PC-3 (cell line): ENCODE measurements around the gene PAX2. TPM values are rescaled to one million over a fixed set of nuclear protein-coding genes. Genes with fewer than 3 reads are reported as not detected.
A peak's percentile ranks its signal among the peaks of the same experiment; 100 is the strongest.

Experiments
- ATAC-seq: fragments of 200-7000 bp; cut with Tn5 transposase; 2 replicates; pipeline ENCODE4 v1.9.1; 2020; ENCODE audit warnings: mild to moderate bottlenecking, moderate library complexity
- BruUV-seq: library from RNA; stranded (reverse); fragments of 400-500 nt; replicated peaks from 2 replicates; lab custom pipeline; 2021; lab: Mats Ljungman, UMichigan
- CTCF ChIA-PET: fragments of 300-600 bp; sonication (Branson Sonifier 250); formaldehyde crosslinking; loops from one replicate; lab custom pipeline; 2022; ENCODE audit warnings: antibody characterized with exemption; lab: Charles Lee
- POLR2A ChIA-PET: fragments of 300-600 bp; sonication (Branson Sonifier 250); formaldehyde crosslinking; loops from one replicate; lab custom pipeline; 2022; ENCODE audit warnings: antibody characterized with exemption; ENCODE audit not compliant: unreplicated experiment; lab: Charles Lee
- DNase-seq: peaks from one replicate; pipeline ENCODE4 v3.0.0-alpha.2; 2015
- H2AFZ ChIP-seq: fragments of 300-600 bp; sonication (generic); 2 replicates; pipeline ENCODE4 v1.6.0; 2016; ENCODE audit warnings: antibody characterized with exemption, low read length
- H3F3A ChIP-seq: fragments of 300-600 bp; sonication (generic); one replicate; pipeline ENCODE4 v1.6.0; 2017; ENCODE audit warnings: antibody characterized with exemption, low read length, control low read depth, mild to moderate bottlenecking; ENCODE audit not compliant: unreplicated experiment
- H3K27ac ChIP-seq: fragments of 300-600 bp; sonication (generic); 2 replicates; pipeline ENCODE4 v1.5.1; 2016; ENCODE audit warnings: mild to moderate bottlenecking, low read length
- H3K27me3 ChIP-seq: fragments of 300-600 bp; sonication (generic); 2 replicates; pipeline ENCODE4 v1.6.1; 2016; ENCODE audit warnings: low read length, mixed read lengths
- H3K36me3 ChIP-seq: fragments of 300-600 bp; sonication (generic); 2 replicates; pipeline ENCODE4 v1.6.1; 2016; ENCODE audit warnings: low read depth, mixed run types, low read length, mixed read lengths
- H3K4me1 ChIP-seq: fragments of 300-600 bp; sonication (generic); 2 replicates; pipeline ENCODE4 v1.5.1; 2016; ENCODE audit warnings: low read length; ENCODE audit not compliant: insufficient read depth
- H3K4me2 ChIP-seq: fragments of 300-600 bp; sonication (generic); 2 replicates; pipeline ENCODE4 v1.6.0; 2016; ENCODE audit warnings: low read length
- H3K4me3 ChIP-seq: fragments of 300-600 bp; sonication (generic); 2 replicates; pipeline ENCODE4 v1.5.1; 2016; ENCODE audit warnings: mild to moderate bottlenecking, low read length, mixed read lengths
- H3K79me2 ChIP-seq: fragments of 300-600 bp; sonication (generic); 2 replicates; pipeline ENCODE4 v1.6.1; 2017; ENCODE audit warnings: low read length, mixed read lengths
- H3K9ac ChIP-seq: fragments of 300-600 bp; sonication (generic); 2 replicates; pipeline ENCODE4 v1.6.0; 2016; ENCODE audit warnings: mild to moderate bottlenecking, low read length
- H3K9me2 ChIP-seq: fragments of 300-600 bp; sonication (generic); replicated peaks from 2 replicates; pipeline ENCODE4 v1.6.1; 2016; ENCODE audit warnings: mixed run types, low read length, mixed read lengths
- H3K9me3 ChIP-seq: fragments of 300-600 bp; sonication (generic); 2 replicates; pipeline ENCODE4 v1.6.1; 2016; ENCODE audit warnings: low read length, mixed read lengths
- H4K20me1 ChIP-seq: fragments of 300-600 bp; sonication (generic); 2 replicates; pipeline ENCODE4 v1.6.1; 2016; ENCODE audit warnings: low read length, mixed read lengths
- EZH2 ChIP-seq: fragments of 300-600 bp; sonication (generic); IDR thresholded peaks from one replicate; pipeline ENCODE4 v1.6.1; 2017; ENCODE audit warnings: antibody characterized with exemption, mild to moderate bottlenecking, low read length; ENCODE audit not compliant: unreplicated experiment
- EZH2phosphoT487 ChIP-seq: fragments of 300-600 bp; sonication (generic); IDR thresholded peaks from 2 replicates; pipeline ENCODE4 v1.6.1; 2018; ENCODE audit warnings: mild to moderate bottlenecking, antibody characterized with exemption, low read length, borderline replicate concordance
- intact Hi-C: fragments of 100-400 bp; cut with micrococcal nuclease; formaldehyde crosslinking; loops from 2 replicates; pipeline ENCODE4 v1.9.0; 2023
- total RNA-seq: library from RNA; depleted of rRNA; stranded (reverse); fragments of >200 nt; gene quantifications from 2 replicates; pipeline ENCODE4 v1.2.3, GENCODE V29; 2014
- TF ChIP-seq, protein P1 (sequence below): fragments of 300-600 bp; sonication (generic); conservative IDR thresholded peaks from 2 replicates; pipeline ENCODE4 v1.5.1; 2017; ENCODE audit warnings: antibody characterized with exemption, low read depth, mild to moderate bottlenecking, low read length

PAX2 gene
- total RNA-seq, 1 experiment from 2014 or later, result not detected

DNA sequence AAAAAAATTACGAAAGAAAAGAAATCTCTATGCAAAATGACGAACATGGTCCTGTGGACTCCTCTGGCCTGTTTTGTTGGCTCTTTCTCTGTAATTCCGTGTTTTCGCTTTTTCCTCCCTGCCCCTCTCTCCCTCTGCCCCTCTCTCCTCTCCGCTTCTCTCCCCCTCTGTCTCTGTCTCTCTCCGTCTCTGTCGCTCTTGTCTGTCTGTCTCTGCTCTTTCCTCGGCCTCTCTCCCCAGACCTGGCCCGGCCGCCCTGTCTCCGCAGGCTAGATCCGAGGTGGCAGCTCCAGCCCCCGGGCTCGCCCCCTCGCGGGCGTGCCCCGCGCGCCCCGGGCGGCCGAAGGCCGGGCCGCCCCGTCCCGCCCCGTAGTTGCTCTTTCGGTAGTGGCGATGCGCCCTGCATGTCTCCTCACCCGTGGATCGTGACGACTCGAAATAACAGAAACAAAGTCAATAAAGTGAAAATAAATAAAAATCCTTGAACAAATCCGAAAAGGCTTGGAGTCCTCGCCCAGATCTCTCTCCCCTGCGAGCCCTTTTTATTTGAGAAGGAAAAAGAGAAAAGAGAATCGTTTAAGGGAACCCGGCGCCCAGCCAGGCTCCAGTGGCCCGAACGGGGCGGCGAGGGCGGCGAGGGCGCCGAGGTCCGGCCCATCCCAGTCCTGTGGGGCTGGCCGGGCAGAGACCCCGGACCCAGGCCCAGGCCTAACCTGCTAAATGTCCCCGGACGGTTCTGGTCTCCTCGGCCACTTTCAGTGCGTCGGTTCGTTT lies 83.9 kb downstream of the PAX2 start:
- H3K9me2 ChIP-seq, result no peaks in the 10 kb centered on the region
- ChIA-PET CTCF (no interaction called here), POLR2A (no interaction called here)
- H3K79me2 ChIP-seq, result no peaks in the 10 kb centered on the region
- peak; percentile 1 for DNase-seq
- intact Hi-C loops, result no loop called here
- H3K36me3 ChIP-seq, result no peaks in the 10 kb centered on the region
- H3K4me3 ChIP-seq, result peak overlapping the region; percentile 65
- H4K20me1 ChIP-seq, result no peaks in the 10 kb centered on the region
- TF ChIP-seq EZH2, result peak; percentile 74
- TF ChIP-seq, protein P1, sequence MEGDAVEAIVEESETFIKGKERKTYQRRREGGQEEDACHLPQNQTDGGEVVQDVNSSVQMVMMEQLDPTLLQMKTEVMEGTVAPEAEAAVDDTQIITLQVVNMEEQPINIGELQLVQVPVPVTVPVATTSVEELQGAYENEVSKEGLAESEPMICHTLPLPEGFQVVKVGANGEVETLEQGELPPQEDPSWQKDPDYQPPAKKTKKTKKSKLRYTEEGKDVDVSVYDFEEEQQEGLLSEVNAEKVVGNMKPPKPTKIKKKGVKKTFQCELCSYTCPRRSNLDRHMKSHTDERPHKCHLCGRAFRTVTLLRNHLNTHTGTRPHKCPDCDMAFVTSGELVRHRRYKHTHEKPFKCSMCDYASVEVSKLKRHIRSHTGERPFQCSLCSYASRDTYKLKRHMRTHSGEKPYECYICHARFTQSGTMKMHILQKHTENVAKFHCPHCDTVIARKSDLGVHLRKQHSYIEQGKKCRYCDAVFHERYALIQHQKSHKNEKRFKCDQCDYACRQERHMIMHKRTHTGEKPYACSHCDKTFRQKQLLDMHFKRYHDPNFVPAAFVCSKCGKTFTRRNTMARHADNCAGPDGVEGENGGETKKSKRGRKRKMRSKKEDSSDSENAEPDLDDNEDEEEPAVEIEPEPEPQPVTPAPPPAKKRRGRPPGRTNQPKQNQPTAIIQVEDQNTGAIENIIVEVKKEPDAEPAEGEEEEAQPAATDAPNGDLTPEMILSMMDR, result no peak
- no peak for TF ChIP-seq EZH2phosphoT487
- H3K27me3 ChIP-seq, result peaks cover 42% of the 10 kb centered on the region
- no peaks in the 10 kb centered on the region for H3F3A ChIP-seq
- BruUV-seq, result no TSS peak
- peak overlapping the region; percentile 85 for H3K4me2 ChIP-seq
- H3K9ac ChIP-seq, result no peak overlapping the region
- 0 out of 2 replicates have a peak, but pooled peaks have one; percentile 7 for ATAC-seq
- no peak overlapping the region for H3K27ac ChIP-seq
- peak overlapping the region; percentile 77 for H2AFZ ChIP-seq
- no peaks in the 10 kb centered on the region for H3K9me3 ChIP-seq
- peaks cover 8% of the 10 kb centered on the region for H3K4me1 ChIP-seq

DNA sequence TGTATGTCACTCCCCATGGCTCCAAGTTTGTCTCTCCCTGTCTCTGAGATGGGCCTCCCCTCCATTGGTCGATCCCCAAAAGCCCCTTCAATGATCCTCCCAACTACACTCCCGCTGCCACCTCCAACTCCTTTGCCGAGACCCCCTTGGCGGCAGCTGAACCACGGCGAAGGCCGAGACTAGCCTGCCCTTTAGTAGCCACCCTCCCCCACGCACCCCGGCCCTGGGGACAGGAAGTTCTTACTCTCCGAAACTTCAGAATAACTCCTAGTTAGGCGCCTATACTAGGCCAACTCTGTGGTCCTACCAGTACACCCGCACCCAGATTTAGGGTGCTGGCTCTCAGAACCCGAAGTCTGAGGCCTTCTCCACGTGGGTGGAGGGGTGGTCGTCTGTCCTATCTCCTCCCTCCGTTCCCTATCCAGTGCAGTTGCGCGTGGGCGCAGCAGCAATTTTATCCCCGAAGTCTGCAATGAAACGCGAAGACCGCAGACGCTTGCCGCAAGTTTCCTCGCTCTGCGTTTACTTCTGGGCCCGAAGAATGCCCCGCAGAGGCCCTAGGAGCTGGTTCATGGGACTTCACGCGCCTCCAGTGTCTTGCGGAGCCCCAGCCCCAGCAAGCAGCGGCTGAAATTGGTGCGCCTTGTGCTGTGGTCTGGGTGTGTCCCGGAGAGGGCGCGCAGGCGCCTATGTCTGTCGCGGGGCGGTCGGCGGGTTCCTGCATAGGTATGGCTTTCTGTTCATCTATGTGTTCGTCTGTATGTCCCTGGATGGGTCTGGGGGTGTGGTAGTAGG lies 84.7 kb downstream of the PAX2 start:
- H3K9me2 ChIP-seq, result no peaks in the 10 kb centered on the region
- CTCF ChIA-PET, result no interaction called here
- no peaks in the 10 kb centered on the region for H3F3A ChIP-seq
- no peak overlapping the region for H3K9ac ChIP-seq
- no peak overlapping the region for H2AFZ ChIP-seq
- H3K36me3 ChIP-seq, result no peaks in the 10 kb centered on the region
- peaks cover 42% of the 10 kb centered on the region for H3K27me3 ChIP-seq
- peaks cover 8% of the 10 kb centered on the region for H3K4me1 ChIP-seq
- H3K4me2 ChIP-seq, result no peak overlapping the region
- H4K20me1 ChIP-seq, result no peaks in the 10 kb centered on the region
- ATAC-seq (no peak), DNase-seq (no peak)
- POLR2A ChIA-PET, result no interaction called here
- no TSS peak for BruUV-seq
- H3K9me3 ChIP-seq, result no peaks in the 10 kb centered on the region
- intact Hi-C loops, result no loop called here
- no peaks in the 10 kb centered on the region for H3K79me2 ChIP-seq
- TF ChIP-seq, protein P1, result no peak
- TF ChIP-seq EZH2 (no peak), EZH2phosphoT487 (no peak)
- no peak overlapping the region for H3K4me3 ChIP-seq
- no peak overlapping the region for H3K27ac ChIP-seq

DNA sequence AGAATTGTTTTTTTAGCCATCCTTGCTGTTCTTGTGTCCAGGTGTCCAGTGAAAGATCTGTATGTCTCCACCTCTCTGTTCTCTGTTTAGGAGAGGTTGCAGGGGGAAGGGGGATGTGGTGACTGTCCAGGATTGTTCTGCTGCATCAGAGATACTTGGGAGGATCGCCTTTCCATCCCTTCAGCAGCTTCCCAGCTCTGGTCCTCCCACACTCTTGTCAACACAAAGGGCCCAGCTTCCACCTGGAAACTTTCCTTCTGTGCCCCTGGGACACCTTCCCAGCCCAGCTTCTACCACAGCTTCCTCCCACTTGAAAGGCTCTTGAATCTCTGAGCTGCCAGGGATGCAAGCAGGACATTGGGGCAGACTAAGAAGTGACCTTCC lies 85.3 kb downstream of the PAX2 start:
- ATAC-seq (no peak), DNase-seq (no peak)
- TF ChIP-seq EZH2phosphoT487 (no peak), EZH2 (no peak)
- TF ChIP-seq, protein P1, result no peak
- POLR2A ChIA-PET, result no interaction called here
- Histone ChIP-seq H3F3A (no peaks in the 10 kb centered on the region), H3K36me3 (no peaks in the 10 kb centered on the region), H3K4me2 (no peak overlapping the region), H3K27ac (no peak overlapping the region), H3K9ac (no peak overlapping the region), H3K9me3 (no peaks in the 10 kb centered on the region), H3K9me2 (no peaks in the 10 kb centered on the region), H3K27me3 (peaks cover 36% of the 10 kb centered on the region), H3K4me3 (no peak overlapping the region), H3K79me2 (no peaks in the 10 kb centered on the region), H4K20me1 (no peaks in the 10 kb centered on the region), H3K4me1 (peaks cover 8% of the 10 kb centered on the region), H2AFZ (no peak overlapping the region)
- no TSS peak for BruUV-seq
- intact Hi-C loops, result no loop called here
- CTCF ChIA-PET, result no interaction called here
